IMR-90 (cell line): ENCODE data around the gene DYNLT5. TPM values are rescaled to one million over a fixed set of nuclear protein-coding genes. Genes with fewer than 3 reads are reported as not detected.
"Not testable (repeated sequence)": the region's sequence is repeated elsewhere in the genome, so short reads cannot be mapped to it uniquely, and the experiment has no call there.

ENCODE experiments used
- ATAC-seq: fragments of 200-7000 bp; cut with Tn5 transposase; 2 replicates; pipeline ENCODE4 v1.9.1; 2020; ENCODE audit warnings: low read depth, mild to moderate bottlenecking, moderate library complexity
- BruUV-seq: library from RNA; stranded (reverse); fragments of 400-500 nt; replicated peaks from 2 replicates; lab custom pipeline; 2021; lab: Mats Ljungman, UMichigan
- CTCF ChIA-PET: fragments of 300-600 bp; formaldehyde crosslinking; extraction: SDS; loops from one replicate; lab custom pipeline; 2021; ENCODE audit warnings: antibody characterized with exemption; lab: Yijun Ruan, JAX
- POLR2A ChIA-PET: fragments of 300-600 bp; sonication (Branson Sonifier 250); formaldehyde crosslinking; loops from one replicate; lab custom pipeline; 2022; ENCODE audit warnings: antibody characterized with exemption; ENCODE audit not compliant: unreplicated experiment; lab: Charles Lee
- DNase-seq: peaks from one replicate; pipeline ENCODE4 v3.0.0; 2013
- H2AFZ ChIP-seq: replicated peaks from 2 replicates; pipeline ENCODE3; 2013; ENCODE audit warnings: low read length, mild to moderate bottlenecking; ENCODE audit not compliant: poor library complexity
- H2AK5ac ChIP-seq: 2 replicates; pipeline ENCODE4 v1.6.1; 2013; ENCODE audit warnings: low read depth, low read length, inconsistent platforms
- H2AK9ac ChIP-seq: replicated peaks from 2 replicates; pipeline ENCODE3; 2013; ENCODE audit warnings: mild to moderate bottlenecking, low read depth, low read length, moderate library complexity; ENCODE audit not compliant: poor library complexity
- H2BK120ac ChIP-seq: 2 replicates; pipeline ENCODE4 v1.6.1; 2013; ENCODE audit warnings: low read depth, low read length, inconsistent platforms
- H2BK15ac ChIP-seq: 3 replicates; pipeline ENCODE4 v1.6.1; 2013; ENCODE audit warnings: low read depth, low read length, inconsistent platforms
- H2BK20ac ChIP-seq: 2 replicates; pipeline ENCODE4 v1.6.1; 2013; ENCODE audit warnings: low read depth, mild to moderate bottlenecking, inconsistent platforms, low read length, moderate library complexity
- H2BK5ac ChIP-seq: 2 replicates; pipeline ENCODE4 v1.6.1; 2013; ENCODE audit warnings: mild to moderate bottlenecking, low read depth, low read length, inconsistent platforms; ENCODE audit not compliant: poor library complexity, severe bottlenecking
- H3K14ac ChIP-seq: replicated peaks from 2 replicates; pipeline ENCODE4 v1.6.1; 2013; ENCODE audit warnings: low read depth, low read length, inconsistent platforms
- H3K18ac ChIP-seq: 2 replicates; pipeline ENCODE4 v1.6.1; 2013; ENCODE audit warnings: low read depth, low read length, control low read depth
- H3K23ac ChIP-seq: 2 replicates; pipeline ENCODE4 v1.6.1; 2013; ENCODE audit warnings: low read depth, low read length, inconsistent platforms
- H3K27ac ChIP-seq: 2 replicates; pipeline ENCODE4 v1.5.1; 2013; ENCODE audit warnings: mild to moderate bottlenecking, control low read depth, low read length; ENCODE audit not compliant: insufficient read depth
- H3K27me3 ChIP-seq: 2 replicates; pipeline ENCODE4 v1.6.1; 2013; ENCODE audit warnings: low read length; ENCODE audit not compliant: control insufficient read depth, insufficient read depth
- H3K36me3 ChIP-seq: 2 replicates; pipeline ENCODE4 v1.6.1; 2013; ENCODE audit warnings: low read length, mixed read lengths; ENCODE audit not compliant: control insufficient read depth, insufficient read depth
- H3K4ac ChIP-seq: 2 replicates; pipeline ENCODE4 v1.6.1; 2013; ENCODE audit warnings: low read depth, low read length, inconsistent platforms
- H3K4me1 ChIP-seq: 2 replicates; pipeline ENCODE4 v1.6.1; 2013; ENCODE audit warnings: low read length, mixed read lengths; ENCODE audit not compliant: control insufficient read depth, insufficient read depth
- H3K4me2 ChIP-seq: 2 replicates; pipeline ENCODE4 v1.6.1; 2013; ENCODE audit warnings: low read depth, mild to moderate bottlenecking, control low read depth, low read length, moderate library complexity
- H3K4me3 ChIP-seq: 2 replicates; pipeline ENCODE4 v1.5.1; 2013; ENCODE audit warnings: low read depth, mild to moderate bottlenecking, control low read depth, low read length, moderate library complexity; ENCODE audit not compliant: insufficient read depth
- H3K56ac ChIP-seq: 2 replicates; pipeline ENCODE4 v1.6.1; 2013; ENCODE audit warnings: low read length, inconsistent platforms; ENCODE audit not compliant: insufficient read depth; ENCODE audit errors: extremely low read depth
- H3K79me1 ChIP-seq, 2 experiments: 2 replicates each; pipeline ENCODE4 v1.6.1; 2013; ENCODE audit warnings: low read length in 2 of 2, inconsistent platforms in 1 of 2, low read depth in 1 of 2
- H3K9ac ChIP-seq: 2 replicates; pipeline ENCODE4 v1.6.1; 2013; ENCODE audit warnings: low read depth, low read length, control low read depth
- H3K9me1 ChIP-seq: 2 replicates; pipeline ENCODE4 v1.6.1; 2013; ENCODE audit warnings: low read length, inconsistent platforms; ENCODE audit not compliant: insufficient read depth
- H3K9me3 ChIP-seq: 2 replicates; pipeline ENCODE4 v1.6.1; 2013; ENCODE audit warnings: low read length; ENCODE audit not compliant: control insufficient read depth, insufficient read depth
- H4K20me1 ChIP-seq: 2 replicates; pipeline ENCODE4 v1.6.1; 2013; ENCODE audit warnings: low read length, inconsistent platforms; ENCODE audit not compliant: insufficient read depth
- H4K5ac ChIP-seq: 2 replicates; pipeline ENCODE4 v1.6.1; 2013; ENCODE audit warnings: mild to moderate bottlenecking, low read depth, low read length, control low read depth
- H4K8ac ChIP-seq, 2 experiments: 2 replicates each; pipeline ENCODE4 v1.6.1; 2013; ENCODE audit warnings: low read depth in 2 of 2, low read length in 2 of 2, control low read depth in 1 of 2, inconsistent platforms in 1 of 2
- H4K91ac ChIP-seq: 2 replicates; pipeline ENCODE4 v1.6.1; 2013; ENCODE audit warnings: low read depth, low read length, inconsistent platforms; ENCODE audit not compliant: insufficient read depth
- CHD1 ChIP-seq: IDR thresholded peaks from 2 replicates; pipeline ENCODE4 v1.6.1; 2012; ENCODE audit warnings: low read depth, low read length, improper control_type of control experiment
- MAFK ChIP-seq: IDR thresholded peaks from 2 replicates; pipeline ENCODE4 v1.6.1; 2012; ENCODE audit warnings: low read depth, low read length, improper control_type of control experiment
- WGBS, 2 experiments: methylation state at CpG; one replicate each; pipeline versions ENCODE4 v1.1.5 to v1.1.7; 2013; ENCODE audit warnings: missing lambda C conversion rate in 2 of 2; ENCODE audit not compliant: insufficient read length in 1 of 2; ENCODE audit errors: extremely low coverage in 2 of 2; 5-methylcytosine and 5-hydroxymethylcytosine counted together
- dilution Hi-C: fragments of 300-500 bp; cut with HindIII; formaldehyde crosslinking; loops from one replicate; pipeline ENCODE4 v1.14.3; 2018; ENCODE audit warnings: low sequenced_read_pairs; ENCODE audit not compliant: unreplicated experiment
- in situ Hi-C: fragments of 300-500 bp; cut with MboI; formaldehyde crosslinking; loops from 3 replicates; pipeline ENCODE4 v1.14.3; 2019; ENCODE audit warnings: low sequenced_read_pairs, inconsistent platforms, mixed read lengths
- intact Hi-C: fragments of 100-400 bp; cut with micrococcal nuclease; formaldehyde crosslinking; loops from 2 replicates; pipeline ENCODE4 v1.10.0; 2022
- polyA plus RNA-seq, 3 experiments: library from polyadenylated mRNA; depleted of rRNA; stranded (reverse); fragments of >200 nt; gene quantifications; 2 replicates each; pipeline ENCODE4 v1.2.3, GENCODE V29; 2012; ENCODE audit warnings: low replicate concordance in 1 of 3
- total RNA-seq: library from RNA; depleted of rRNA; stranded (reverse); fragments of >200 nt; gene quantifications from 2 replicates; pipeline ENCODE4 v1.2.3, GENCODE V29; 2012

DYNLT5 gene
- total and polyA plus RNA-seq, 2 of the 4 experiments (the other 2 are of a cell fraction), result 0.12 to 0.18 TPM

- ATAC-seq (peak; percentile 4; the same call in 1 of the 2 replicates), DNase-seq (peak; percentile 53)
- Histone ChIP-seq H3K27me3 (no peaks in the 10 kb centered on the region), H3K4me3 (no peak overlapping the region), H2BK120ac (no peak overlapping the region), H3K23ac (no peak overlapping the region), H3K14ac (no peak overlapping the region), H3K18ac (no peak overlapping the region), H2BK15ac (no peak overlapping the region), H3K9ac (no peak overlapping the region), H3K9me3 (no peaks in the 10 kb centered on the region), H2BK5ac (no peak overlapping the region), H4K91ac (no peak overlapping the region), H4K5ac (no peak overlapping the region), H3K4me2 (no peak overlapping the region), H3K36me3 (peaks cover 20% of the 10 kb centered on the region), H3K79me1 (peaks cover 0 to 5% of the 10 kb centered on the region in 2 experiments; a peak in 2 of 4 replicates), H4K8ac (no peak overlapping the region), H3K56ac (no peak overlapping the region), H3K27ac (no peak overlapping the region), H2BK20ac (no peak overlapping the region), H2AK9ac (no peak overlapping the region), H2AK5ac (no peak overlapping the region), H3K4ac (no peak overlapping the region), H4K20me1 (peaks cover 9% of the 10 kb centered on the region), H3K9me1 (peaks cover 8% of the 10 kb centered on the region; the same call in 1 of the 2 replicates), H2AFZ (no peak overlapping the region), H3K4me1 (peaks cover 3% of the 10 kb centered on the region)
- POLR2A ChIA-PET, result no interaction called here
- in situ Hi-C loops, result loop anchor here (25.0 kb wide), 1 partner anchor 466 kb away; no protein-coding TSS in a partner anchor
- CTCF ChIA-PET, result interaction anchor here (0.5 kb wide), 1 partner anchor 261 kb away, joined by 3 read pairs; no protein-coding TSS in a partner anchor
- no CpG with 5 or more reads among the region's 2 CpGs for WGBS, 2 experiments
- TF ChIP-seq CHD1 (no peak), MAFK (no peak)
- no TSS peak for BruUV-seq
- intact Hi-C loops, result loop anchor here (10.0 kb wide), 2 partner anchors 473 to 773 kb away; no protein-coding TSS in a partner anchor
- dilution Hi-C loops, result no loop called here
Observed at GRCh38 chr1:66728021-66728420, 24.2 kb upstream of the DYNLT5 start.

GRCh38 chr1:66728716-66729115, 23.5 kb upstream of the DYNLT5 start:
- ATAC-seq, H3K4me2 ChIP-seq, H3K9me1 ChIP-seq, H3K56ac ChIP-seq, H2BK15ac ChIP-seq, H3K27me3 ChIP-seq, H2AFZ ChIP-seq, H3K27ac ChIP-seq, H3K18ac ChIP-seq, dilution Hi-C loops, H2BK20ac ChIP-seq, DNase-seq, H3K4me1 ChIP-seq, H2AK5ac ChIP-seq, H4K5ac ChIP-seq, H3K9ac ChIP-seq, H2AK9ac ChIP-seq, H2BK5ac ChIP-seq, H3K9me3 ChIP-seq, H3K23ac ChIP-seq, H4K20me1 ChIP-seq, H4K91ac ChIP-seq, H3K79me1 ChIP-seq, H3K14ac ChIP-seq, H3K4me3 ChIP-seq, BruUV-seq, POLR2A ChIA-PET, H2BK120ac ChIP-seq, H4K8ac ChIP-seq, H3K4ac ChIP-seq: not testable (repeated sequence)
- CTCF ChIA-PET, result interaction anchor here (0.5 kb wide), 1 partner anchor 262 kb away, joined by 3 read pairs; no protein-coding TSS in a partner anchor
- intact Hi-C loops (loop anchor here (10.0 kb wide), 2 partner anchors 474 to 774 kb away; no protein-coding TSS in a partner anchor), in situ Hi-C loops (loop anchor here (25.0 kb wide), 1 partner anchor 466 kb away; no protein-coding TSS in a partner anchor)
- peaks cover 21% of the 10 kb centered on the region for H3K36me3 ChIP-seq
